GM12873 (cell line): ENCODE measurements around the gene NSL1.

Experiments
- CTCF ChIP-seq: IDR thresholded peaks from 2 replicates; pipeline ENCODE4 v1.5.1; 2012; ENCODE audit warnings: low read depth, mild to moderate bottlenecking, moderate library complexity, low read length, control low read depth; ENCODE audit not compliant: insufficient read depth; ENCODE audit errors: missing control alignments

NSL1 gene

DNA sequence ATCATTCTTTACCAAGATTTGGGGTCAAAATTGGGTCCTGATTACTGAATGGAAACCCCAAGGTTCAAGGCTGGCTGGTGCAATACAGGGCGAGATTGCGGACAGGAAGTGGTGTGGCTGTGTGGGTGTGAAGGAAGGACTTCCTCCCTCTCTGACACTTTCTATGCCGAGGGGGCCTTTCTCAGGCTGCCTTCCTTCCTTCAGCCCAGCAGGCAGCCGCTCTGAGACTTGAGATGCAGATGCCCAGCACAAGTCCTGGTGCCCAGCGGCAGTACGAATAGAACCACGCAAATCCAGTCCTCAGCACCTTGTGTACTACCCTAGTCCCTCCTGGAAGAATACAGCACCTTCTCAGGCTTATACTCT is 108.2 kb downstream of the NSL1 start:
- no peak for TF ChIP-seq CTCF

DNA sequence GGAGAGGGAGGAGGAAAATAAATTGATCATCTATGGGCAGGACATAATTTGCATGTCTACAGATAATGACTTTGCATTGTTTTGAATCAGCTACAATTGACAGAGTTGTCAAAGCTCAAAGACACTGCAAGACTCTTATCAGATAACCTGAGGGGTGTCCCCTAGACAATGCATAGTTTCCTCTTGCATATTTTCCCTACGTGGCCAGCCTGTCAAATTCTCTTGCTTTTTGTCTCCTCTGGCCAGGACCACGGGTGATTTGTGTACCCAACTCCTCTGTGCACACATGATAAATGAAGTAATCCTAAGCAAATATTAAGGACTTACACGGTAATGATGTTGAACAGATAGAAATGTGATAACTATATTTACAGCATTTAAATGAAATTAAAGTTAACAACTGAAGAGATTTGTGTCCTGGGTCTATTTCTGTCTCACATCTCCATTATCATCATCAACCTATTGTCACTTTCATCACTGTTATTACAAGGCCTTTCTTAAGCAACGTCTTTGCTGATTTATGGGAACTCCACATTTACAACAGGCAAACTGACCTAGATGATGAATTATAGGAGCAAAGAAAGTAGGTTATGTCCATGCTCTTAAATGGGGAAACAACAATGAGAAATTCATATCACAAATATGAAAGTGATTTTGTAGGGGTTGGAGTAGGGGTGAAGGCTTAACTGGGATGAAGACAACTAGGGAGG is 110.7 kb downstream of the NSL1 start:
- TF ChIP-seq CTCF = no peak

DNA sequence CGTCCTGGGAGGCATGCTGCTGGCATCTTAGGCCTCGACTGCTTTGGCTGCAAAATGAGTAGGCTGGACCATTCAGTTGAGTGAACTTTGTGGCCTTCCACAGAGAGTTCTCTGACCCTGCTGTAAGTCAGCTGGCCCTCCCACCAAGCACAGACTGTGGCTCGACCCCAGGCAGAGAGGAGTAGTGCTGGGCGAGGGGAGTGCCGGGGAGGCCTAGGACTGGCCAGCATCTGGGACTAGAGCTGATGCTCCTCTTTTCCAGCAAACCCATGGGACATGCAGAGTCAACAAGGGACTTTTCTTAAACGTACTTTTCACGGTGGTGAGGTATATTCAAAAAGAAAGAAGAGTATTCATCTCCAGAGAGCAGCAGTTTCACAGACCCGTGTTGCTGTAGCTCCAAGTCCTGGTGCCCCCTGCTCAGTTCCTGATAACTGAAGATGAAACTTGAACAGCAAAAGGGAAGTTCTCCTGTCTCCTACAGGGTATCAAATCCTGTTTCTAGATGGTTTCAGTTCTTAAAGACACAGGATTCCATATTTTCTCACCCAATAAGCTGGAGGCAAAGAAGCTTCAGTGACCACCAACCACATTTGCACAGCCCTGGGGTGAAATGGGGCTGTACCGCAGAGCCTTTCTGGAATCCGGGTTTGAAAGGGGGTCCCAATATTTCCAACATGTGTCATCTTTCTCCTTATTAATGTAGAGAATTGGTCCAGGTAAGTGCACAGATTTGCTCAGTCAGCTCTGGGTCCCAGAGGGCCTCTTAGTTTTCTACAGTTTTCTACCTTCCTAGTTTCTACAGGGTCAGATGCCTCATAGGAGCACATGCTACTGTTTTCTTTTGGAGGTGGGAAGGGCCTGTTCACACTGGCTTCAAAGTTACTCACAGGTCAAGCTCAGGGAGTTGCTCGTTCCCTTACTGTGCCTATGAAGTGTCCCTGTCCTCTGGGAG is 112.8 kb downstream of the NSL1 start:
- TF ChIP-seq CTCF = no peak

DNA sequence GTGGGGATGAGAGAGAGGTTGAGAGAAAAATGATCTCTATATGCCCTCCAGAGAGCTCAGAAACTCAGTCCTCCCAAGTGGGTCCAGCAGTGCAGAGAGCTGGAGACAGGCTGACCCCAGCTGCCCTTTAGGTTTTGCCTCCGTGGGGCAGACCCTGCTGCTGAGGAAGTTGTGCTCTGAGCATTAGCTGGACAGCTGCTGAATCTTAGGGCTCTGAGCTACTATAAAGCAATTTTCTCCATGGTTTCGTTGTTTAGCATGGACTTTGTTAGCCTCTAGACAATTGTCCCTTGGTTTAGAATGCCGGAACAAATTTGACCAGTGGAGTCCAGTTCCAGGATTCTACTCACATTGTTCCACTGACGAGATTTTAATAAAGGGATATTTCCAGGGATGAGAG is 114.0 kb downstream of the NSL1 start:
- no peak for TF ChIP-seq CTCF

- TF ChIP-seq CTCF = peak; percentile 8
Observed at GRCh38 chr1:212677136-212677535, 114.4 kb downstream of the NSL1 start.
